ENCODE results near the gene TTC39B.
"Not testable (repeated sequence)": the region's sequence is repeated elsewhere in the genome, so short reads cannot be mapped to it uniquely, and the experiment has no call there.

TTC39B gene

GRCh38 chr9:15238646-15239045, 68.4 kb downstream of the TTC39B start:
- POLR2A ChIA-PET (ENCODE audit: low non-redundant PET): no interaction called here
- no peak for TF ChIP-seq CTCF (conservative IDR thresholded peaks at IDR 0.05; ENCODE audit: low read depth)
- DNase-seq (ENCODE audit: low spot score): no peak
- H3K27ac ChIP-seq: no peak overlapping the region
- CTCF ChIA-PET: no interaction called here

GRCh38 chr9:15235658-15236057, 71.4 kb downstream of the TTC39B start:
- no peak for DNase-seq (ENCODE audit: low spot score)
- POLR2A ChIA-PET (ENCODE audit: low non-redundant PET): no interaction called here
- no peak for TF ChIP-seq CTCF (conservative IDR thresholded peaks at IDR 0.05; ENCODE audit: low read depth)
- CTCF ChIA-PET: no interaction called here
- H3K27ac ChIP-seq: no peak overlapping the region

- CTCF ChIA-PET; DNase-seq (ENCODE audit: low spot score); POLR2A ChIA-PET (ENCODE audit: low non-redundant PET); H3K27ac ChIP-seq: not testable (repeated sequence)
Measured at GRCh38 chr9:15233941-15234490, 73.0 kb downstream of the TTC39B start.

GRCh38 chr9:15232706-15233280, 74.2 kb downstream of the TTC39B start:
- H3K27ac ChIP-seq; POLR2A ChIA-PET (ENCODE audit: low non-redundant PET); DNase-seq (ENCODE audit: low spot score): not testable (repeated sequence)
- CTCF ChIA-PET: interaction anchor here (0.7 kb wide), 1 partner anchor 1938 kb away, joined by 3 read pairs; no protein-coding TSS in a partner anchor

- DNase-seq (ENCODE audit: low spot score): no peak
- no peak overlapping the region for H3K27ac ChIP-seq
- CTCF ChIA-PET: interaction anchor here (0.5 to 1.3 kb wide), 3 partner anchors 7 to 1937 kb away, joined by 3 read pairs; no protein-coding TSS in a partner anchor
- peak; percentile 38; the same call in 1 of the 2 replicates for TF ChIP-seq CTCF (conservative IDR thresholded peaks at IDR 0.05; ENCODE audit: low read depth)
- POLR2A ChIA-PET (ENCODE audit: low non-redundant PET): no interaction called here
Measured at GRCh38 chr9:15231788-15232635, 75.0 kb downstream of the TTC39B start.

GRCh38 chr9:15229409-15229808, 77.6 kb downstream of the TTC39B start:
- DNase-seq (ENCODE audit: low spot score): no peak
- POLR2A ChIA-PET (ENCODE audit: low non-redundant PET): no interaction called here
- CTCF ChIA-PET: no interaction called here

GRCh38 chr9:15227491-15227890, 79.5 kb downstream of the TTC39B start:
- CTCF ChIA-PET: no interaction called here
- H3K27ac ChIP-seq: no peak overlapping the region
- POLR2A ChIA-PET (ENCODE audit: low non-redundant PET): no interaction called here
- DNase-seq (ENCODE audit: low spot score): no peak
- TF ChIP-seq CTCF (conservative IDR thresholded peaks at IDR 0.05; ENCODE audit: low read depth): no peak

More at GRCh38 chr9:15229409-15229808, 77.6 kb downstream of the TTC39B start:
- no peak overlapping the region for H3K27ac ChIP-seq
- no peak for TF ChIP-seq CTCF (conservative IDR thresholded peaks at IDR 0.05; ENCODE audit: low read depth)

All from RWPE1 (cell line).